ENCODE results near the gene RMND5A. TPM values are rescaled to one million over a fixed set of nuclear protein-coding genes. Genes with fewer than 3 reads are reported as not detected.

RMND5A gene
- total RNA-seq, 1 donor from 2014 or later: 43.6 TPM

GRCh38 chr2:86752934-86753333, 32.8 kb downstream of the RMND5A start:
- ATAC-seq (no peak), DNase-seq (ENCODE audit: low spot score) (no peak)
- intact Hi-C loops (cut with DNase I): no loop called here

GRCh38 chr2:86753606-86754005, 33.5 kb downstream of the RMND5A start:
- no peak for DNase-seq (ENCODE audit: low spot score)
- ATAC-seq: peak; percentile 73

GRCh38 chr2:86758405-86758804, 38.3 kb downstream of the RMND5A start:
- DNase-seq (ENCODE audit: low spot score): no peak
- ATAC-seq: no peak
- intact Hi-C loops (cut with DNase I): no loop called here

More at GRCh38 chr2:86753606-86754005, 33.5 kb downstream of the RMND5A start:
- intact Hi-C loops (cut with DNase I): no loop called here

GRCh38 chr2:86760371-86760770, 40.3 kb downstream of the RMND5A start:
- no peak for DNase-seq (ENCODE audit: low spot score)
- intact Hi-C loops (cut with DNase I): no loop called here
- ATAC-seq: no peak

- no peak for DNase-seq (ENCODE audit: low spot score)
- intact Hi-C loops (cut with DNase I): no loop called here
- peak; percentile 24 for ATAC-seq
Measured at GRCh38 chr2:86764661-86765309, 44.7 kb downstream of the RMND5A start.

GRCh38 chr2:86765310-86765695, 45.2 kb downstream of the RMND5A start:
- ATAC-seq: no peak
- DNase-seq (ENCODE audit: low spot score): no peak
- intact Hi-C loops (cut with DNase I): no loop called here

GRCh38 chr2:86768189-86768949, 48.3 kb downstream of the RMND5A start:
- DNase-seq (ENCODE audit: low spot score): no peak
- intact Hi-C loops (cut with DNase I): no loop called here
- peak; percentile 48 for ATAC-seq

GRCh38 chr2:86769838-86770237, 49.7 kb downstream of the RMND5A start:
- ATAC-seq: no peak
- intact Hi-C loops (cut with DNase I): no loop called here
- no peak for DNase-seq (ENCODE audit: low spot score)

- ATAC-seq (no peak), DNase-seq (ENCODE audit: low spot score) (no peak)
- intact Hi-C loops (cut with DNase I): no loop called here
Measured at GRCh38 chr2:86770816-86771301, 50.8 kb downstream of the RMND5A start.

GRCh38 chr2:86772611-86773010, 52.5 kb downstream of the RMND5A start:
- no peak for DNase-seq (ENCODE audit: low spot score)
- intact Hi-C loops (cut with DNase I): no loop called here
- ATAC-seq: no peak

GRCh38 chr2:86774862-86775261, 54.8 kb downstream of the RMND5A start:
- DNase-seq (ENCODE audit: low spot score) (no peak), ATAC-seq (no peak)
- intact Hi-C loops (cut with DNase I): no loop called here

GRCh38 chr2:86775338-86775737, 55.2 kb downstream of the RMND5A start:
- intact Hi-C loops (cut with DNase I): no loop called here
- ATAC-seq: no peak

GRCh38 chr2:86776532-86776931, 56.4 kb downstream of the RMND5A start:
- ATAC-seq: no peak
- intact Hi-C loops (cut with DNase I): no loop called here

More at GRCh38 chr2:86775338-86775737, 55.2 kb downstream of the RMND5A start:
- no peak for DNase-seq (ENCODE audit: low spot score)

GRCh38 chr2:86778957-86779356, 58.9 kb downstream of the RMND5A start:
- ATAC-seq (no peak), DNase-seq (ENCODE audit: low spot score) (no peak)
- intact Hi-C loops (cut with DNase I): no loop called here

More at GRCh38 chr2:86776532-86776931, 56.4 kb downstream of the RMND5A start:
- DNase-seq (ENCODE audit: low spot score): no peak

GRCh38 chr2:86779971-86780370, 59.9 kb downstream of the RMND5A start:
- no peak for ATAC-seq
- no peak for DNase-seq (ENCODE audit: low spot score)
- intact Hi-C loops (cut with DNase I): no loop called here

GRCh38 chr2:86781363-86781762, 61.3 kb downstream of the RMND5A start:
- intact Hi-C loops (cut with DNase I): no loop called here
- DNase-seq (ENCODE audit: low spot score): no peak
- ATAC-seq: no peak

- intact Hi-C loops (cut with DNase I): no loop called here
- DNase-seq (ENCODE audit: low spot score) (no peak), ATAC-seq (no peak)
Measured at GRCh38 chr2:86782748-86783147, 62.7 kb downstream of the RMND5A start.

GRCh38 chr2:86783615-86784339, 63.7 kb downstream of the RMND5A start:
- intact Hi-C loops (cut with DNase I): no loop called here
- no peak for ATAC-seq
- DNase-seq (ENCODE audit: low spot score): no peak

- ATAC-seq (no peak), DNase-seq (ENCODE audit: low spot score) (no peak)
- intact Hi-C loops (cut with DNase I): no loop called here
Measured at GRCh38 chr2:86785456-86785855, 65.4 kb downstream of the RMND5A start.
